SK-N-SH treated with all-trans-retinoic acid at 6 μM for 48 hours (cell line): ENCODE data around the gene CST9L.

Source experiments
- ATAC-seq: fragments of 200-7000 bp; cut with Tn5 transposase; 3 replicates; pipeline ENCODE4 v1.9.1; 2020; ENCODE audit warnings: mild to moderate bottlenecking, moderate library complexity
- ARNTL ChIP-seq: fragments of 450-650 bp; formaldehyde crosslinking; IDR thresholded peaks from 2 replicates; pipeline ENCODE4 v1.5.0; 2020; ENCODE audit warnings: low read depth, mild to moderate bottlenecking, moderate library complexity, borderline replicate concordance
- BACH2 ChIP-seq: fragments of 250-450 bp; sonication (Bioruptor Pico); IDR thresholded peaks from 2 replicates; pipeline ENCODE4 v1.9.0; 2021; ENCODE audit warnings: mild to moderate bottlenecking, borderline replicate concordance
- CSDC2 ChIP-seq: fragments of 250-450 bp; sonication (Bioruptor Pico); IDR thresholded peaks from 2 replicates; pipeline ENCODE4 v1.5.0; 2020; ENCODE audit warnings: mild to moderate bottlenecking, moderate library complexity
- GLIS3 ChIP-seq: fragments of 250-450 bp; sonication (Bioruptor Pico); IDR thresholded peaks from 2 replicates; pipeline ENCODE4 v1.5.0; 2020; ENCODE audit warnings: mild to moderate bottlenecking, moderate library complexity
- ISL1 ChIP-seq: fragments of 250-450 bp; sonication (Bioruptor Pico); IDR thresholded peaks from 2 replicates; pipeline ENCODE4 v2.1.2; 2022; ENCODE audit warnings: mild to moderate bottlenecking, moderate library complexity
- PPARA ChIP-seq: fragments of 250-450 bp; sonication (Bioruptor Pico); IDR thresholded peaks from 2 replicates; pipeline ENCODE4 v1.5.0; 2020; ENCODE audit warnings: mild to moderate bottlenecking, borderline replicate concordance
- SNAI2 ChIP-seq: fragments of 250-450 bp; sonication (Bioruptor Pico); IDR thresholded peaks from 2 replicates; pipeline ENCODE4 v1.5.0; 2020; ENCODE audit warnings: mild to moderate bottlenecking, moderate library complexity
- TCF4 ChIP-seq: fragments of 250-450 bp; sonication (Bioruptor Pico); IDR thresholded peaks from 2 replicates; pipeline ENCODE4 v1.8.0; 2021; ENCODE audit warnings: mild to moderate bottlenecking, moderate library complexity, borderline replicate concordance
- TOX ChIP-seq: fragments of 250-450 bp; sonication (Bioruptor Pico); IDR thresholded peaks from 2 replicates; pipeline ENCODE4 v1.8.0; 2021; ENCODE audit warnings: mild to moderate bottlenecking, moderate library complexity, borderline replicate concordance
- ZC3H10 ChIP-seq: fragments of 250-450 bp; sonication (Bioruptor Pico); IDR thresholded peaks from 2 replicates; pipeline ENCODE4 v1.5.1; 2021; ENCODE audit warnings: mild to moderate bottlenecking, moderate library complexity
- ZFP30 ChIP-seq: fragments of 450-650 bp; formaldehyde crosslinking; IDR thresholded peaks from 2 replicates; pipeline ENCODE4 v1.5.0; 2022; ENCODE audit warnings: mild to moderate bottlenecking, moderate library complexity
- ZNF565 ChIP-seq: fragments of 450-650 bp; formaldehyde crosslinking; conservative IDR thresholded peaks from 2 replicates; pipeline ENCODE4 v1.5.0; 2020; ENCODE audit warnings: low read depth, mild to moderate bottlenecking, moderate library complexity
- TF ChIP-seq, protein P1 (sequence below): fragments of 250-450 bp; sonication (Bioruptor Pico); IDR thresholded peaks from 2 replicates; pipeline ENCODE4 v1.8.0; 2020; ENCODE audit warnings: mild to moderate bottlenecking, moderate library complexity, borderline replicate concordance
- TF ChIP-seq, protein P2 (sequence below): fragments of 250-450 bp; sonication (Bioruptor Pico); IDR thresholded peaks from 2 replicates; pipeline ENCODE4 v1.8.0; 2021; ENCODE audit warnings: low read depth, mild to moderate bottlenecking, moderate library complexity, borderline replicate concordance
- TF ChIP-seq, protein P3 (sequence below): fragments of 250-450 bp; sonication (Bioruptor Pico); IDR thresholded peaks from 2 replicates; pipeline ENCODE4 v1.5.0; 2020; ENCODE audit warnings: mild to moderate bottlenecking, moderate library complexity
- TF ChIP-seq, protein P4 (sequence below): fragments of 250-450 bp; sonication (Bioruptor Pico); IDR thresholded peaks from 2 replicates; pipeline ENCODE4 v1.5.1; 2020; ENCODE audit warnings: low read depth, mild to moderate bottlenecking, moderate library complexity

Gene CST9L

DNA sequence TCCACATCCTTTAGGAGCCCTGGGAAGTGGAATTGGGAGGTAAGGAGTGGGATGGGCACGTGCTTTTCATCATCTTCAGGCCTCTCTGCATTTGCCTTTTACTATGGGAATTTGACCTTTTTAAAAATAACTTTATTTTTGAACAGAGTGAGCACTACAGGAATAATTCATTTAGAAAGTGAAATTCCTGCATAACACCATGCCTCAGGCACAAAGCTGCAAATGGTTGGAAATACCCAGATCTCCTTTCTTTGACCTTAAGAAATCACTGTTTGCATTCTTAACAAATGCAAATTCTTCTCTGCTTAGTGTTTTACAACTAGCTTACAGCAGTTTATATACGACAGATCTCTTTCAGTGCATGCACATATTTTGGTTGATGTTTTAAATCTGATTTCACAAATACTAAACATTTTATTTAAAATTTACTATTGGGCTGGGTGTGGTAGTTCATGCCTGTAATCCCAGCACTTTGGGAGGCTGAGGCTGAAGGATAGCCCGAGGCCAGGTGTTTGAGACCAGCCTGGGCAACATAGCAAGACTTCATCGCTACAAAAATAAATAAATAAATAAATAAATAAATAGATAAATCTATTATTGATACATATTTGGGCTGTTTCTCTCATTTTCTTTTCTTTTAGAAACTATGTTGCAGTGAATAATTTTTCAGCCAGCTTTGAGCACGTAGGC is 52.9 kb downstream of the CST9L start (continued):
- TF ChIP-seq, protein P1, sequence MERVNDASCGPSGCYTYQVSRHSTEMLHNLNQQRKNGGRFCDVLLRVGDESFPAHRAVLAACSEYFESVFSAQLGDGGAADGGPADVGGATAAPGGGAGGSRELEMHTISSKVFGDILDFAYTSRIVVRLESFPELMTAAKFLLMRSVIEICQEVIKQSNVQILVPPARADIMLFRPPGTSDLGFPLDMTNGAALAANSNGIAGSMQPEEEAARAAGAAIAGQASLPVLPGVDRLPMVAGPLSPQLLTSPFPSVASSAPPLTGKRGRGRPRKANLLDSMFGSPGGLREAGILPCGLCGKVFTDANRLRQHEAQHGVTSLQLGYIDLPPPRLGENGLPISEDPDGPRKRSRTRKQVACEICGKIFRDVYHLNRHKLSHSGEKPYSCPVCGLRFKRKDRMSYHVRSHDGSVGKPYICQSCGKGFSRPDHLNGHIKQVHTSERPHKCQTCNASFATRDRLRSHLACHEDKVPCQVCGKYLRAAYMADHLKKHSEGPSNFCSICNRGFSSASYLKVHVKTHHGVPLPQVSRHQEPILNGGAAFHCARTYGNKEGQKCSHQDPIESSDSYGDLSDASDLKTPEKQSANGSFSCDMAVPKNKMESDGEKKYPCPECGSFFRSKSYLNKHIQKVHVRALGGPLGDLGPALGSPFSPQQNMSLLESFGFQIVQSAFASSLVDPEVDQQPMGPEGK: no peak
- TF ChIP-seq GLIS3 (CRISPR knock-in tag) (no peak), ZC3H10 (no peak), TCF4 (CRISPR knock-in tag) (no peak), TOX (CRISPR knock-in tag) (no peak), ISL1 (CRISPR knock-in tag) (no peak), SNAI2 (CRISPR knock-in tag) (no peak), BACH2 (CRISPR knock-in tag) (no peak)

DNA sequence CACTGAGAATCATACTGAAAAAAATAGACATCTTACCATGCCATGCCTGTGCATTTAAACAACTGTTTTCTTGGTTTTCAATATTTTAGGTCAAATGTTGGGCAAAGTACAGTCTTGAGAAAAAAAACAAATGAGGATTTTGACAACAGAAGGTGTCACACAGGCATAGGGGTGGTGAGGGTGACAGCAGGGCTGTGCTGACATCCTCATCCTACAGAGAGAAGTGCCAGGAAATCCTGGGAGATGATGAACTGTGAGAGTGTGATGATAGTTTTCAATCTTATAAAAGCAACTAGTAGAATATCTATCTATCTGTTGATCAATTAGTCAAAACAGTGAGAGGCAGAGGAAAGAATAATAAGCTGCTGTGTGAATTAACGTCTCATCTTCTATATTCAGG is 53.4 kb downstream of the CST9L start:
- TF ChIP-seq ARNTL (CRISPR knock-in tag) (no peak), ZNF565 (CRISPR knock-in tag) (no peak), PPARA (CRISPR knock-in tag) (no peak), CSDC2 (no peak), ZFP30 (CRISPR knock-in tag) (no peak)
- TF ChIP-seq, protein P2, sequence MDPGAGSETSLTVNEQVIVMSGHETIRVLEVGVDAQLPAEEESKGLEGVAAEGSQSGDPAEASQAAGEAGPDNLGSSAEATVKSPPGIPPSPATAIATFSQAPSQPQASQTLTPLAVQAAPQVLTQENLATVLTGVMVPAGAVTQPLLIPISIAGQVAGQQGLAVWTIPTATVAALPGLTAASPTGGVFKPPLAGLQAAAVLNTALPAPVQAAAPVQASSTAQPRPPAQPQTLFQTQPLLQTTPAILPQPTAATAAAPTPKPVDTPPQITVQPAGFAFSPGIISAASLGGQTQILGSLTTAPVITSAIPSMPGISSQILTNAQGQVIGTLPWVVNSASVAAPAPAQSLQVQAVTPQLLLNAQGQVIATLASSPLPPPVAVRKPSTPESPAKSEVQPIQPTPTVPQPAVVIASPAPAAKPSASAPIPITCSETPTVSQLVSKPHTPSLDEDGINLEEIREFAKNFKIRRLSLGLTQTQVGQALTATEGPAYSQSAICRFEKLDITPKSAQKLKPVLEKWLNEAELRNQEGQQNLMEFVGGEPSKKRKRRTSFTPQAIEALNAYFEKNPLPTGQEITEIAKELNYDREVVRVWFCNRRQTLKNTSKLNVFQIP (CRISPR knock-in tag): no peak
- TF ChIP-seq, protein P1: no peak
- TF ChIP-seq, protein P3, sequence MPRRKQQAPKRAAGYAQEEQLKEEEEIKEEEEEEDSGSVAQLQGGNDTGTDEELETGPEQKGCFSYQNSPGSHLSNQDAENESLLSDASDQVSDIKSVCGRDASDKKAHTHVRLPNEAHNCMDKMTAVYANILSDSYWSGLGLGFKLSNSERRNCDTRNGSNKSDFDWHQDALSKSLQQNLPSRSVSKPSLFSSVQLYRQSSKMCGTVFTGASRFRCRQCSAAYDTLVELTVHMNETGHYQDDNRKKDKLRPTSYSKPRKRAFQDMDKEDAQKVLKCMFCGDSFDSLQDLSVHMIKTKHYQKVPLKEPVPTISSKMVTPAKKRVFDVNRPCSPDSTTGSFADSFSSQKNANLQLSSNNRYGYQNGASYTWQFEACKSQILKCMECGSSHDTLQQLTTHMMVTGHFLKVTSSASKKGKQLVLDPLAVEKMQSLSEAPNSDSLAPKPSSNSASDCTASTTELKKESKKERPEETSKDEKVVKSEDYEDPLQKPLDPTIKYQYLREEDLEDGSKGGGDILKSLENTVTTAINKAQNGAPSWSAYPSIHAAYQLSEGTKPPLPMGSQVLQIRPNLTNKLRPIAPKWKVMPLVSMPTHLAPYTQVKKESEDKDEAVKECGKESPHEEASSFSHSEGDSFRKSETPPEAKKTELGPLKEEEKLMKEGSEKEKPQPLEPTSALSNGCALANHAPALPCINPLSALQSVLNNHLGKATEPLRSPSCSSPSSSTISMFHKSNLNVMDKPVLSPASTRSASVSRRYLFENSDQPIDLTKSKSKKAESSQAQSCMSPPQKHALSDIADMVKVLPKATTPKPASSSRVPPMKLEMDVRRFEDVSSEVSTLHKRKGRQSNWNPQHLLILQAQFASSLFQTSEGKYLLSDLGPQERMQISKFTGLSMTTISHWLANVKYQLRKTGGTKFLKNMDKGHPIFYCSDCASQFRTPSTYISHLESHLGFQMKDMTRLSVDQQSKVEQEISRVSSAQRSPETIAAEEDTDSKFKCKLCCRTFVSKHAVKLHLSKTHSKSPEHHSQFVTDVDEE (CRISPR knock-in tag): no peak
- TF ChIP-seq, protein P4, sequence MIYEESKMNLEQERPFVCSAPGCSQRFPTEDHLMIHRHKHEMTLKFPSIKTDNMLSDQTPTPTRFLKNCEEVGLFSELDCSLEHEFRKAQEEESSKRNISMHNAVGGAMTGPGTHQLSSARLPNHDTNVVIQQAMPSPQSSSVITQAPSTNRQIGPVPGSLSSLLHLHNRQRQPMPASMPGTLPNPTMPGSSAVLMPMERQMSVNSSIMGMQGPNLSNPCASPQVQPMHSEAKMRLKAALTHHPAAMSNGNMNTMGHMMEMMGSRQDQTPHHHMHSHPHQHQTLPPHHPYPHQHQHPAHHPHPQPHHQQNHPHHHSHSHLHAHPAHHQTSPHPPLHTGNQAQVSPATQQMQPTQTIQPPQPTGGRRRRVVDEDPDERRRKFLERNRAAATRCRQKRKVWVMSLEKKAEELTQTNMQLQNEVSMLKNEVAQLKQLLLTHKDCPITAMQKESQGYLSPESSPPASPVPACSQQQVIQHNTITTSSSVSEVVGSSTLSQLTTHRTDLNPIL (CRISPR knock-in tag): no peak
- no peak for ATAC-seq
